HUES48 (cell line): ENCODE measurements around the gene OR4K14.

Source experiments
- H3K27ac ChIP-seq: one replicate; pipeline ENCODE4 v1.7.0; 2013; ENCODE audit warnings: low read depth, low read length, inconsistent platforms
- H3K27me3 ChIP-seq: 2 replicates; pipeline ENCODE4 v1.6.1; 2013; ENCODE audit warnings: mild to moderate bottlenecking, low read length; ENCODE audit not compliant: control insufficient read depth, insufficient read depth
- H3K36me3 ChIP-seq: 2 replicates; pipeline ENCODE4 v1.6.1; 2013; ENCODE audit warnings: low read length; ENCODE audit not compliant: control insufficient read depth, insufficient read depth
- H3K4me1 ChIP-seq: 2 replicates; pipeline ENCODE4 v1.6.1; 2013; ENCODE audit warnings: mild to moderate bottlenecking, low read length; ENCODE audit not compliant: control insufficient read depth, insufficient read depth
- H3K4me3 ChIP-seq: 2 replicates; pipeline ENCODE4 v1.5.1; 2013; ENCODE audit warnings: mild to moderate bottlenecking, low read depth, low read length
- H3K9ac ChIP-seq: 2 replicates; pipeline ENCODE4 v1.6.1; 2013; ENCODE audit warnings: mild to moderate bottlenecking, low read depth, low read length, moderate library complexity
- H3K9me3 ChIP-seq: 2 replicates; pipeline ENCODE4 v1.6.1; 2013; ENCODE audit warnings: low read length; ENCODE audit not compliant: control insufficient read depth, insufficient read depth

OR4K14 gene, protein sequence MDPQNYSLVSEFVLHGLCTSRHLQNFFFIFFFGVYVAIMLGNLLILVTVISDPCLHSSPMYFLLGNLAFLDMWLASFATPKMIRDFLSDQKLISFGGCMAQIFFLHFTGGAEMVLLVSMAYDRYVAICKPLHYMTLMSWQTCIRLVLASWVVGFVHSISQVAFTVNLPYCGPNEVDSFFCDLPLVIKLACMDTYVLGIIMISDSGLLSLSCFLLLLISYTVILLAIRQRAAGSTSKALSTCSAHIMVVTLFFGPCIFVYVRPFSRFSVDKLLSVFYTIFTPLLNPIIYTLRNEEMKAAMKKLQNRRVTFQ

DNA sequence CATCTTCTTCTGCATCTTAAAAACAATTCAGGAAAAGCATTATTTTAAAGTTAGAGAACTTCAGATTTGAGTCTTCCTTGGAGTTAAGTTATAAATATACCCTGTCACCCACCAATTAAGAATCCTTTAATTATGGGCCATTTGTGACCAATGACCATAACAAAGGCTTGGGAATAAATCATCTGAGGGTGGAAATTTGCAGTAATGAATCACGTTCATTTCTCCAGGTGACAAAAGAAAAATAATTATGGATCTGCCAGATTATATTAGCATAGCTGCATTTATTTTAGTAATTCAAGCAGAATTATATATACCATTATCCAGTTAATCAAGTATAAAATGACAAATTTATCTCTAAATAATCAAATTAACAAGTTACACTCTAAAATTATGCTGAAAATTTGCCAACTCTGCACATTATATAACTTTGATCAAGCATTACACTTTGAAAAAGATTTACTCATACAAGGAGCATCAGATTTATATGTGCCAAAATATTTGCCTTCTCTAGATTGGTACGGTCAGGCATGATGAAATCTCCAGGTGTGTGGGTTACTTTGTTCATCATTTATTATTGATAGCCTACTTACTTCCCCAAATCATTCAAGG is at the start of gene OR4K14:
TSS of gene OR4K14 (minus strand) at position 51 of the 609 bp plus-strand sequence. CDS start 4,114 bp downstream, outside the sequence.
- Histone ChIP-seq H3K27ac (no peak within 1 kb of the TSS), H3K9me3 (peaks cover 92% of the 10 kb centered on the region), H3K27me3 (no peaks in the 10 kb centered on the region), H3K4me1 (no peaks in the 10 kb centered on the region), H3K4me3 (no peak within 1 kb of the TSS; the same call in 1 of the 2 replicates), H3K9ac (no peak within 1 kb of the TSS), H3K36me3 (no peaks in the 10 kb centered on the region)

DNA sequence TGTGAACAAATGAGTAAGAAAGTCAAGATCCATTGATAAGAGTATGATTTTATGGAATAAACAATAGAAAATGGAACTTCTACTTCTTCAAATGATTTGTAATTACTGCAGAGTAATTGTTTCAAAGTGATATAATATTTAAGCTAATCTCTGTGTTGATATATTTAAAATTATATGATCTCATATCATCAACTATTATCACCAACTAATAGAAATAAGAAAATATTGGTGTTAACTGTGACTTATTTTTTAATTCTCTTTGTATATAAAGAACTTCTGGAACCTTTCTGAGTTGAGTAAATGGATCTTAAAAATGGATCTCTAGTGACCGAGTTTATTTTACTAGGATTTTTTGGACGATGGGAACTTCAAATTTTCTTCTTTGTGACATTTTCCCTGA is 40.6 kb upstream of the OR4K14 start, which contains the start of gene OR4L1:
TSS of gene OR4L1 (plus strand) at position 301 of the 400 bp plus-strand sequence. CDS start at position 301, 0 bp downstream.
- Histone ChIP-seq H3K27me3 (no peaks in the 10 kb centered on the region), H3K9ac (no peak within 1 kb of the TSS), H3K36me3 (no peaks in the 10 kb centered on the region), H3K4me3 (no peak within 1 kb of the TSS), H3K27ac (no peak within 1 kb of the TSS), H3K4me1 (no peaks in the 10 kb centered on the region), H3K9me3 (peaks cover 87% of the 10 kb centered on the region)

DNA sequence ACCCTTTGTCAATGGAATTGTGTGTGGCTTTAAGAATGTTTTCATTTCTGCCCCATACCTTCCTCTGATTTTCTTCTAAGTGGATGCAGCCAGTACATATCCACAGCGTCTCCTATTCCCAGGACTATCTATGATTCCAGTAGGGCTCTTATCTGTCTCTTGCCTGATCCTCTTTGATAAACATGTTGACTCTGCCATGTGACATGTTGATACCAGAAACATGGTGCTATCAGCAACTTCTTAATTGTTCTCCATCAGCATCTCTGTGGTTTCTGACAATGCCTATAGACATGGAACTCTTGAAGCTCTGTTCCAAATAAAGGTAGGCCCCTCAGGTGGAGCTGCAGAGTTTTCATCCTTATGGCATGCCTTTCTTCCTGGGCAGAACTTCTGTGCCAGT is 29.1 kb upstream of the OR4K14 start:
- Histone ChIP-seq H3K9me3 (peaks cover 94% of the 10 kb centered on the region), H3K36me3 (no peaks in the 10 kb centered on the region), H3K27me3 (no peaks in the 10 kb centered on the region), H3K4me1 (no peaks in the 10 kb centered on the region), H3K4me3 (no peak overlapping the region), H3K27ac (no peak overlapping the region), H3K9ac (no peak overlapping the region)

DNA sequence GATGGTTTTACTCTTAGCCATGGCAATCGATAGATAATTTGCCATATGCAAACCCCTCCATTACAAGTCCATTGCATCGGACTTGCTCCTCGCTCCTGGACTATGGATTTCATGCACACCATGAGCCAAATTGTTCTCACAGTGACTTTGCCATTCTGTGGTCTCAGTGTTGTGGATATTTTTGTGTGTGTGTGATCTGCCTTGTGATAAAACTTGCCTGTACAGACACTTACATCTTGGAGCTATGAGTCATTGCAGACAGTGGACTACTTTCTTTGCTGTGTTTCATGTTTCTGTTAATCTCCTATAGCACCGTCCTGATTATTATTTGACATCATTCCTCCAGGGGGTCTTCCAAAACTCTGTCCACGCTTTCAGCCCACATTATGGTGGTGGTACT is 25.1 kb upstream of the OR4K14 start:
- Histone ChIP-seq H3K4me3 (no peak overlapping the region), H3K27me3 (no peaks in the 10 kb centered on the region), H3K9me3 (peaks cover 68% of the 10 kb centered on the region), H3K27ac (no peak overlapping the region), H3K36me3 (no peaks in the 10 kb centered on the region), H3K9ac (no peak overlapping the region), H3K4me1 (no peaks in the 10 kb centered on the region)

DNA sequence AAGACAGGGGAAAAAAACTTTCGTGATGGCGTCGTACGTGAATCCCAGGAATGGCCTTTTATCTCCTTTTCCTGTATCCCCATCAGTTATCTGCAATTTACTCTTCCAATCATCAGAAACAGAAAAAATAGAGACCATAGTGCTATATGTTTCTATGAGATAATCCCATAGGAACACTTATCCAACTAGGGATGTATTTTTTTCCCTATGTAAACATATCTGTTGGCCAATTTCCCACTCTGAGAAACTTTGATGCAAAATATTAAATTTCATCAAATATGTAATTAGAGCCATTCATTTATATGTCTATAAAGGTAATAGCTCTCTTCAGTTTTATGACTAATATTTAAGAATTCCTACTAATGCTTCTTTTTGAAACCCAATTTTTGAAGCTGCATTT is 16.8 kb upstream of the OR4K14 start, which contains the start of gene OR4K13:
TSS of gene OR4K13 (minus strand) at position 101 of the 400 bp plus-strand sequence. CDS start 1,280 bp downstream, outside the sequence.
- Histone ChIP-seq H3K27ac (no peak within 1 kb of the TSS), H3K4me3 (no peak within 1 kb of the TSS)

DNA sequence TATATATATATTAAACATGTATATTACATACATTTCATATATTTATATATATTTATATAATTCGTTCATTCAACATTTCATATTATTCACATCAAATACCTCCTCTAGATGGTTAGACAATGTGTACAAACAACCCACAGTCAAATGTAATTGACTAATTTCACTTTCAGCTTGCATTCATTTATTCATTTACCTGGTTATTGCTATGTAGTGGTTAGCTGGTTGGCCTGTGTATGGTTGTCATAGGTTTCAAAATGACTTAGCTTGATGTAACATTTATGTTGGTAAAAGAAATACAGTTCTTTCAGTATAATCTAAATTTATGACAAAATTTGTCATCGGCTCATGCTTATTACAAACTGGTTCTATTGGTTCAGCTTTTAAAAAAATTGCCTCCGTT is 16.3 kb upstream of the OR4K14 start:
- Histone ChIP-seq H3K27ac (no peak overlapping the region), H3K9me3 (peaks cover 53% of the 10 kb centered on the region), H3K36me3 (no peaks in the 10 kb centered on the region), H3K4me1 (no peaks in the 10 kb centered on the region), H3K4me3 (no peak overlapping the region), H3K27me3 (no peaks in the 10 kb centered on the region), H3K9ac (no peak overlapping the region)

More for the DNA sequence above, 16.8 kb upstream of the OR4K14 start, which contains the start of gene OR4K13:
- Histone ChIP-seq H3K27me3 (no peaks in the 10 kb centered on the region), H3K36me3 (no peaks in the 10 kb centered on the region), H3K9me3 (peaks cover 49% of the 10 kb centered on the region), H3K9ac (no peak within 1 kb of the TSS), H3K4me1 (no peaks in the 10 kb centered on the region)

DNA sequence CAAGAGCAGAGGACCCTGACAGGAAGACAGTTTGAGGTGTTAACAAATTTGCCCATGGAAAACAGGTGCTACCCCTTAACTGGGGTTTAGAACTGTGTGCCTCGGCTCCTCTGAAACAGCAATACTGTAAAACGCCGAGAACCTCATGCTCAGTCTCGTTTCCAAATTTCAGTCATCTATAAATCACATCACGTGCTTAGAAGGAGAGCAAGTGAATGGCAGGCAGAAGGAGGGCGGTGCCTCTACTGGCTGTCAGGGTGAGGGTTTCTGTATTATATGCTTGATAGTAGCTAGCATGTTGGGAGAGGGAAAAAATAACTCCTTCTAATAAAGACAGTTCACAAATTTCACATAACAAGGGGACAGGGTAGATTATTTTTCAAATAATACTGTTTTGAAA is 12.0 kb upstream of the OR4K14 start:
- Histone ChIP-seq H3K9me3 (peaks cover 91% of the 10 kb centered on the region), H3K9ac (no peak overlapping the region), H3K27ac (no peak overlapping the region), H3K36me3 (no peaks in the 10 kb centered on the region), H3K4me3 (no peak overlapping the region), H3K4me1 (no peaks in the 10 kb centered on the region), H3K27me3 (no peaks in the 10 kb centered on the region)

DNA sequence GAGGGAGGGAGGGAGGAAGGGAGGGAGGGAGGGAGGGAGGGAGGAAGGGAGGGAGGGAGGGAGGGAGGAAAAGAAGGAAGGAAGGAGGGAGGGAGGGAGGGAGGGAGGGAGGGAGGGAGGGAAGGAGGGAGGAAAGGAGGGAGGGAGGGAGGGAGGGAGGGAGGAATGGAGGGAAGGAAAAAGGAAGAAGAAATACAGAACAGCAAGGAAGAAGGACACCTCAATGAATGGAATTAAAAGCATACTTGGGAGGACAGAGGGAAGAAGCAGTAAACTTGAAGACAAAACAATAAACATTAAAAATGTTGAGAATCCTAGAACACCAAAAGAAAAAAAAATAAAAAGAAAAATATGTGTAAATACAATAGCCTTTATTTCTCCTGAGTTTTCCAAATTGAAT is 11.0 kb downstream of the OR4K14 start:
- Histone ChIP-seq H3K36me3 (no peaks in the 10 kb centered on the region), H3K27ac (no peak overlapping the region), H3K9ac (no peak overlapping the region), H3K4me3 (no peak overlapping the region), H3K4me1 (no peaks in the 10 kb centered on the region), H3K27me3 (no peaks in the 10 kb centered on the region), H3K9me3 (peaks cover 89% of the 10 kb centered on the region)

DNA sequence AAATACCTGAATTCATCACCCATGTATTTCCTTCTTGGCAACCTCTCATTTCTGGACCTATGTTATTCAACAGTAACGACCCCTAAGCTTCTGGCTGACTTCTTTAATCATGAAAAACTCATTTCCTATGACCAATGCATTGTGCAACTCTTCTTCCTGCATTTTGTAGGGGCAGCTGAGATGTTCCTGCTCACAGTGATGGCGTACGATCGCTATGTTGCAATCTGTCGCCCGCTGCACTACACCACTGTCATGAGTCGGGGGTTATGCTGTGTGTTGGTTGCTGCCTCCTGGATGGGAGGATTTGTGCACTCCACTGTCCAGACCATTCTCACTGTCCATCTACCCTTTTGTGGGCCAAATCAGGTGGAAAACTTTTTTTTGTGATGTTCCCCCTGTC is 16.8 kb downstream of the OR4K14 start:
- Histone ChIP-seq H3K27ac (no peak overlapping the region), H3K4me1 (no peaks in the 10 kb centered on the region), H3K27me3 (no peaks in the 10 kb centered on the region), H3K9me3 (peaks cover 92% of the 10 kb centered on the region), H3K36me3 (no peaks in the 10 kb centered on the region), H3K4me3 (no peak overlapping the region), H3K9ac (no peak overlapping the region)

DNA sequence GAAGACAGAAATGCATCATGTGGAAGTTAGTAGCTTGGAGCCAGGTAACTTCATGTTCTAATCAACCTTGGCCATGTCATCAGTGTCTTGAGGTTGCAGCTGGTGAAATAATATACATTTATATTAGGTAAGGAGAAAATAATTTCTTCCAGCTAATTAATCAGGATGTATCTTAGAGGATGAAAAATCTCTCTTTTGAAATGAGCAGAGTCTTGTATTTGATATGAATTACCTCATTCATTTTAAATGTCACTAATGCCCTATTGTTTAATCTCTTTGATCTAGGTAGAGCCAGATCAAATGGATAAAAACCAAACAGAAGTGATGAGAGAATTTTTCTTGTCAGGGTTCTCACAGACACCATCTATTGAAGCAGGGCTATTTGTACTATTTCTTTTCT is 17.2 kb downstream of the OR4K14 start, which contains the start of gene OR4Q2:
TSS of gene OR4Q2 (plus strand) at position 301 of the 400 bp plus-strand sequence.
- H3K27ac ChIP-seq = no peak within 1 kb of the TSS
- H3K27me3 ChIP-seq = no peaks in the 10 kb centered on the region
- H3K4me3 ChIP-seq = no peak within 1 kb of the TSS
- no peak within 1 kb of the TSS for H3K9ac ChIP-seq
- H3K36me3 ChIP-seq = no peaks in the 10 kb centered on the region
- H3K4me1 ChIP-seq = no peaks in the 10 kb centered on the region
- peaks cover 92% of the 10 kb centered on the region for H3K9me3 ChIP-seq

DNA sequence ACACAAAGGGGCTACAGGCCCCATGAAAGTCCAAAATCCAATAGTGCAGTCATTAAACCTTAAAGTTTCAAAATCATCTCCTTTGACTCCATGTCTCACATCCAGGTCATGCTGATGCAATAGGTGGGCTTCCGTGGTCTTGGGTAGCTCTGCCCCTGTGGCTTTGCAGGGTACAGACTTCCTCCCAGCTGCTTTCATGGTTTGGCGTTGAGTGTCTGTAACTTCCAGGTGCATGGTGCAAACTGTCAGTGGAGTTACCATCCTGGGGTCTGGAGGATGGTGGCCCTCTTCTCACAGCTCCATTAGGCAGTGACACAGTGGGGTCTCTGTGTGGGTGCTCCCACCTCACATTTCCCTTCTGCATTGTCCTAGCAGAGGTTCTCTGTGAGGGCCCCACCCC is 25.7 kb downstream of the OR4K14 start:
- no peak overlapping the region for H3K27ac ChIP-seq
- H3K27me3 ChIP-seq = no peaks in the 10 kb centered on the region
- H3K9me3 ChIP-seq = peaks cover 95% of the 10 kb centered on the region
- no peaks in the 10 kb centered on the region for H3K36me3 ChIP-seq
- no peaks in the 10 kb centered on the region for H3K4me1 ChIP-seq
- no peak overlapping the region for H3K4me3 ChIP-seq
- no peak overlapping the region for H3K9ac ChIP-seq
